ES-I3 (cell line): Measurements from ENCODE around the gene TTN.

Experiments
- H3K36me3 ChIP-seq: 2 replicates; pipeline ENCODE4 v1.6.1; 2013; ENCODE audit warnings: mild to moderate bottlenecking, low read length, control low read depth, moderate library complexity; ENCODE audit not compliant: insufficient read depth
- H3K4me1 ChIP-seq: 2 replicates; pipeline ENCODE4 v1.6.1; 2013; ENCODE audit warnings: mild to moderate bottlenecking, control low read depth, low read length; ENCODE audit not compliant: insufficient read depth
- H3K9ac ChIP-seq: 2 replicates; pipeline ENCODE4 v1.6.1; 2013; ENCODE audit warnings: low read depth, mild to moderate bottlenecking, low read length, moderate library complexity
- H3K9me3 ChIP-seq: 2 replicates; pipeline ENCODE4 v1.6.1; 2013; ENCODE audit warnings: mild to moderate bottlenecking, low read length, moderate library complexity; ENCODE audit not compliant: control insufficient read depth, insufficient read depth

TTN gene

GRCh38 chr2:178807227-178808008 is at the start of gene TTN:
TTN (minus strand) TSS chr2:178807423; CDS start chr2:178804642, 2,781 bp downstream.
- Histone ChIP-seq H3K9ac (no peak within 1 kb of the TSS), H3K4me1 (no peaks in the 10 kb centered on the region), H3K36me3 (no peaks in the 10 kb centered on the region), H3K9me3 (no peaks in the 10 kb centered on the region)

- H3K36me3 ChIP-seq, result no peaks in the 10 kb centered on the region
- H3K9ac ChIP-seq, result no peak overlapping the region
- H3K9me3 ChIP-seq, result no peaks in the 10 kb centered on the region; the same call in 1 of the 2 replicates
- no peaks in the 10 kb centered on the region for H3K4me1 ChIP-seq
Observed at GRCh38 chr2:178855151-178855550, 47.9 kb upstream of the TTN start.

DNA sequence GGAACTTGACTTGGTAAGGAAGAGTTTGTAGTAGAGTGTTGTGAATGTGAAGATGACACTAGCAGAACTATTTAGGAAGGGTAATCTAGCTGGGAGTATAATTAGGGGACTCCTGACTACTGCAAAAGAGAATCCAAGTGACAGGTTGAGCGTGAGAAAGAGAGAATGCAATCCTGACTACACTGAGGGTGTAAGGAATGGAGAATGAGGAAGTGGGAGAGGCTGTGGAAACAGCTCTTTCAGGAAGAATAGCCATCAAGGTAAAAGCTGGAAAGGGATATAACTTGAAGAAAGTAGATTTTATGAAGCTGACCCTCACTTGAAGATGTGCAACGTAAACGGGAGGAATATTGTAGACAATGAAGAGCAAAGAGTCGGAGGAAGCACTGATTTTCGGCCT is 41.1 kb upstream of the TTN start:
- peaks cover 5% of the 10 kb centered on the region; the same call in 1 of the 2 replicates for H3K36me3 ChIP-seq
- peaks cover 12% of the 10 kb centered on the region; the same call in 1 of the 2 replicates for H3K4me1 ChIP-seq
- no peak overlapping the region for H3K9ac ChIP-seq
- no peaks in the 10 kb centered on the region for H3K9me3 ChIP-seq

DNA sequence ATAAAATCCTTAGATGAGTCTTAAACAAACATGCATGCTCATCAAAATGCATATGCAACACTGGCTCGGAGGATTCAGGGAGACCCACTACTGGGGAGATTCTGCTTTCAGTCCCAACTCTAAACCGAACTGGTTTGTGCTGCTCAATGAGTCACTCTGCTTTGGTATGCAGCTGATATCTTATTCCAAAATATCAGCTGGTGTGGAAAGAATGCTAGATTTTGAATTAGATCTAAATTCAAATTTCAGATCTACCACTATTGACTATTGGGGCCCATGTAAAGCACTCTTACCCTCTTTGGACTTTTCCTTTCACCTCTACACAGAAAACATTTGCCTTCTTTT is 39.2 kb upstream of the TTN start:
- no peaks in the 10 kb centered on the region for H3K9me3 ChIP-seq
- H3K36me3 ChIP-seq, result peaks cover 5% of the 10 kb centered on the region
- H3K4me1 ChIP-seq, result peaks cover 12% of the 10 kb centered on the region; the same call in 1 of the 2 replicates
- no peak overlapping the region for H3K9ac ChIP-seq

GRCh38 chr2:178845566-178846457 is 38.6 kb upstream of the TTN start:
- H3K9me3 ChIP-seq, result no peaks in the 10 kb centered on the region
- H3K9ac ChIP-seq, result no peak overlapping the region
- H3K36me3 ChIP-seq, result peaks cover 5% of the 10 kb centered on the region
- H3K4me1 ChIP-seq, result peaks cover 12% of the 10 kb centered on the region; the same call in 1 of the 2 replicates

DNA sequence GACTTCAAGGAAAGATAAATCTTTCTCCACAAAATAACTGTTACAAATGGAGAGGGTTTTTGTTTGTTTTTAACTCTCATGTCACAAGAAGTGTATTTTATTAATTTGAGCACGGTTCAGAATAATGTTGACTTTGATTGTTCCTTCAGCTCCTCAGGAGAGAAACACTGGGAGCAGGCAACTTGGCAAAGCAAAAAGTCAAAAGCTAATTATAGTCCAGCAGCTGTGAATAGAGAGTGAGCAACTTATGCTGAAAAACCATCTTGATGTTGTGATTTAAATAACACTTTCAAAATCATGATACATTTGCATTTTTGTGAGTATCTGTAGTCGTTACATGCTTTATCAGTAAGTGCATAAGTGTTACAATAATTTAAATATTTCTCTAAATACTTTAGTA is 37.5 kb upstream of the TTN start:
- Histone ChIP-seq H3K36me3 (peaks cover 5% of the 10 kb centered on the region), H3K9me3 (no peaks in the 10 kb centered on the region), H3K9ac (no peak overlapping the region), H3K4me1 (peaks cover 12% of the 10 kb centered on the region; the same call in 1 of the 2 replicates)

DNA sequence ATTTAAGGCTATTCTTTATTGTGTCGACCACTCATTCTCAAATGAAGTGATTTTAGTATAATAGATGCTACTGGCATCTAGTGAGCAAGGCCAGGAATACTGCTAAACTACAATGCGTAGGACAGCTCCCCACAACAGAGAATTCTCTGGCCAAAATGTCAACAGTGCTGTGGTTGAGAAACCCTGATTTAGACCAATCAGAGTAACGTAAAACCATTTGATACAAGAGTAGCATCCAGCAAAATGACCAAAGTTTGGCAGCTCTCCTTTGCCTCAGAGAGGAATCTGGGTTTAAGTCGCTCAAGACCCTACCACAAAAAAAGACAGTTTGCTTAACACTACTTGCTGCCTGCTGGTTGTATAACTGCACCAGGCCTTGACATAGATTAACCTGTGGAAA is 37.0 kb upstream of the TTN start:
- H3K9me3 ChIP-seq, result no peaks in the 10 kb centered on the region
- H3K4me1 ChIP-seq, result peaks cover 12% of the 10 kb centered on the region; the same call in 1 of the 2 replicates
- no peak overlapping the region for H3K9ac ChIP-seq
- H3K36me3 ChIP-seq, result peaks cover 5% of the 10 kb centered on the region

DNA sequence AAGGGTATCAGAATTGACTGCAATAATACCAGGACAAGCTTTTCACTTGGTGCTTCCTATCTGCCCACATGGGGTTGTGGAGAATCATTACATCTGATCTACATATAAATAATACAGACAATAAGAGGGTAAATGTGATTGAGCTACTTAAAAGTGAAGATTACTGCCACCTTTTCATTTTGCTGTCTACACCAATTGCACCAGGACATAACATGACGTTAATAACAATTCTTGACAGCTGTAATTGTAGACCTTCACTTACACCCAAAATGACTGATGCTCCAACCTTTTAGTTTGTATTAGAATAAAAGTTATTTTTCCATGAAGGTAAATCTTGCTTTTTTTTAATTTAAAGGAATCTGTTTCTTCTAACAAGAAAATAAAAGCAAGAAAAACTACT is 36.5 kb upstream of the TTN start:
- Histone ChIP-seq H3K9ac (no peak overlapping the region), H3K9me3 (no peaks in the 10 kb centered on the region), H3K36me3 (peaks cover 5% of the 10 kb centered on the region), H3K4me1 (peaks cover 12% of the 10 kb centered on the region; the same call in 1 of the 2 replicates)

GRCh38 chr2:178836807-178837206 is 29.6 kb upstream of the TTN start:
- Histone ChIP-seq H3K9me3 (no peaks in the 10 kb centered on the region), H3K4me1 (no peaks in the 10 kb centered on the region), H3K9ac (no peak overlapping the region), H3K36me3 (no peaks in the 10 kb centered on the region; the same call in 1 of the 2 replicates)

DNA sequence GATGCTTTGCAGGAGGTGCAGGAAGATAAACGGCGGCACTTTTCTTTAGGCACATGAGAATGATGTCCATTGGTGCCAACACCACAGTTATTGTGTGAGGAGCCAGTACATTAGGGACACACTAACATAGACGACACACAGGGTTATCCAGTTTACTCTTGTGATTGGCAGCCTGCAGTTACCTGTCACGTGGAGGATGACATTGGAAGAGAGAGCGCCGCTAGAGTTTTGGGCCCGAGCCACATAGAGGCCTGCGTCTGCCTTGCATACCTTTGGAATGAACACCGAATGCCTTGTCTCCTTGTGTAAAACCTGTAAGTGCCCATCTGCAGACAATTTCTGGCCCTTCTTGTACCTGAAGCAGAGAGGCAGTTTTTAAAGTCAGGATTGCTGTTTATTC is 26.9 kb upstream of the TTN start:
- Histone ChIP-seq H3K4me1 (no peaks in the 10 kb centered on the region), H3K36me3 (no peaks in the 10 kb centered on the region; the same call in 1 of the 2 replicates), H3K9me3 (no peaks in the 10 kb centered on the region), H3K9ac (no peak overlapping the region)

- Histone ChIP-seq H3K9ac (no peak overlapping the region), H3K9me3 (no peaks in the 10 kb centered on the region), H3K4me1 (no peaks in the 10 kb centered on the region), H3K36me3 (no peaks in the 10 kb centered on the region; the same call in 1 of the 2 replicates)
Observed at GRCh38 chr2:178833382-178833781, 26.2 kb upstream of the TTN start.

DNA sequence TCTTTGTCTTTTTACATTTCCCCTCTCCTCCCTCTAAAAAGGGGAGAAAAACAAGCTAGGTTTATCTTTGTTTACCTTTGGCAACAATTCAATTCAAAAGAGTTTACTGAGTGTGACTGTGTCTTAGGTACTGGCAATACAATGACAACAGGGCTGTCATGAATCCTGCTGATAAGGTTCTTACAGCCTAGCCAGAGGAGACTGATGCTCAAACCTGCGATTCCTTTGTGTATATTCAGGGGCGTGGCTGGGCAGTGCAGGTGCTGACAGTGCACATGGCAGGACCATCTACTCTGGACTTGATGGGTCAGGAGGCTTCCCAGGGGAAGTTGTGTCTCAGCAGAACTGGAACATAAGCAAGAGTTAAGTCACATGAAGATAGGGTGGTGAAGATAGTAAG is 23.2 kb upstream of the TTN start:
- Histone ChIP-seq H3K9me3 (no peaks in the 10 kb centered on the region), H3K36me3 (no peaks in the 10 kb centered on the region; the same call in 1 of the 2 replicates)

DNA sequence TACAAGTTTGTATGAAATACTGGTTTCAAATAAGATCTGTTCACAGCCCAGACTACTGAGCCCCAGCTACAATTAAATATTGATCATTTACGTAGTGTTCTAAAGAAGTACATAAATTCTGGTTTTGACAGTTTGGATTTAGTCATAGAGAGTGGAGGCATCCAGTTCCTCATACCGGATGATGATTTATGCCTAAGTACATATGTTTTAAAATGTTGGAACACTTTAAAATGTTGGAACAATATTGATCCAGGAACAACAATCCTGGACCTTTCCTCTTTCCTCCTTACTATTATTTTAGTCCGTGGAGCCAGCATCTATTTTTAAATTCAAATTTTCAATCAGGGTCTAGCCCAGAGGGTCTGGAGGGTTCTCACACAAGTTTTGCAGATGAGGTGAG is 22.8 kb upstream of the TTN start:
- no peaks in the 10 kb centered on the region for H3K9me3 ChIP-seq
- no peaks in the 10 kb centered on the region for H3K4me1 ChIP-seq
- no peaks in the 10 kb centered on the region; the same call in 1 of the 2 replicates for H3K36me3 ChIP-seq
- no peak overlapping the region for H3K9ac ChIP-seq

More for the DNA sequence above, 23.2 kb upstream of the TTN start:
- Histone ChIP-seq H3K4me1 (no peaks in the 10 kb centered on the region), H3K9ac (no peak overlapping the region)

DNA sequence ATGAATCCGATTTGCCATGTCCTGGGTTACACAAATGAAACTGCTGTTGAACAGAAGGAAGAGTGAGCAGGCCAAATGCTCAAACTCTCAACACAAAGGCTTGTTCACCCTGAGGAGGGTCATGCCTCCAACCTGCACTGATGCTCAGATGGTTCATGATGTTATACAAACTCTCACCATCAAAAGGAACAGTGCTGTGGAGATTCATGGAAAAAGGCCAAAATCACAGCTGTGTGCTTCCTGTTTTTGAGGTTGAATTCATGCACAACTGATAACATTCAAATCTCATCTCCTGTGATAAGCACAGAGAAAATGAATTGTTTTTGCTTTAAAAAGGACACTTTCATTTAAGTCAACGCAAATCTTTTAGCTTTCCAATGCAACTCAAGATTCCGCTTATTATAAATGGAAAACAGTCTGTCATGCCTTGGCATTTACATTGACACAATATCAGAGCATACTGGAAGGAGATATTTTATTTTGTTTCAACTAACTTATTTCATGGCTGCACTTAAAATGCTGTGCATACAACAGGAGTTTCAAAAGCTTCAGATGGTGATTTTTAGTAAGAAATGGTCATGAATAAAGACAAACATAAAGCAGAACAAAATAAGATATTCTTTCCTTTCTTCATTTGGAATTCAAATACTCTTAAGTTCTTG is 22.2 kb upstream of the TTN start:
- no peaks in the 10 kb centered on the region for H3K4me1 ChIP-seq
- no peaks in the 10 kb centered on the region for H3K9me3 ChIP-seq
- H3K9ac ChIP-seq, result no peak overlapping the region
- no peaks in the 10 kb centered on the region; the same call in 1 of the 2 replicates for H3K36me3 ChIP-seq
